Right kidney (tissue), 1 donor: ENCODE measurements around the gene PTGR1.
"Not testable (repeated sequence)": the region's sequence is repeated elsewhere in the genome, so short reads cannot be mapped to it uniquely, and the experiment has no call there.

Experiments
- DNase-seq: peaks from one replicate; pipeline ENCODE4 v3.0.0-alpha.2; 2016

The PTGR1 gene

DNA sequence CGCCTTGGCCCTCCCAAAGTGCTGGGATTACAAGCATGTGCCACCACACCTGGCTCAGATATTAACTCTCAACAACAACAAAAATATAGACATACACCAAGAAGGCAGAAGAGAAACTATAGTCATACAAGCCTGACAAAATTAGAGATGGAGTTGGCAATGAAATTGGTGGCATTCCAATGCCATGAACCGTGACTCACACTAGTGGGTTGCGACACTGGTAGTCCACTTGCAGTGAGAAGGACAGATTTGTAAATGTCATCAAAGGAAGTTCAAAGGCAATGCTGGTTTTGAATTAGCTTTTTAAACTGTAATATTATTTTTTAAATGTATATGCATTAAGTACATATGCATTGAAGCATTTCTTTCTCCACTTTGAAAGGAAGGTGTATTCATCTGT, 23.2 kb upstream of the PTGR1 start:
- DNase-seq: no peak

DNA sequence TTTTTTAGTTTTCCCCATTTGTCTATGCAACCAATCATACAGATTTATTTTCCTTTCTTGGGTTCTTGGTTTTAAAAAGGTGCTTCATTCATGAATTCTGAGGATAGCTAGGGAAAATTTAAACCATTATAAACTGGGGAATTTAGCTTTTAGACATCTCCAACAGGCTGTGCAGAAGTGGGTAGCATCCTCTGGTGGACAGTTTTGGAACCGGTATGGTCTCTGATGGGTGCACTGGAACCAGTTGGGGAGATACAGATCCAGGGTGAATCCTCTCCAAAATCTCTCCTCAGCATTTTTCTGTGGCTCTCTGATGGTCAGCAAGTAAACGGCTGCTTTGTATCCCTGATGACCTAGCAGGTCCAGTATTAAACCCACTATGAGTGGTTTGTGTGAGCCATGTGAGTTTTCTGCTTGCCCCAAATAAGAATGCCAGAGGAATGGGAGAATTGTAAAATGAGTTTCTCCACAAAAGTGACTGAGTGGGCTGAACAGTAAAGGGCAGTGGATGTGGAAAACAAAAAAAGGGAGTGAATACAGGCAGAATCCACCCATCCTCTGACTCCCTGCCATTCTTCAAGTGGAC, 22.5 kb upstream of the PTGR1 start:
- DNase-seq: no peak

DNA sequence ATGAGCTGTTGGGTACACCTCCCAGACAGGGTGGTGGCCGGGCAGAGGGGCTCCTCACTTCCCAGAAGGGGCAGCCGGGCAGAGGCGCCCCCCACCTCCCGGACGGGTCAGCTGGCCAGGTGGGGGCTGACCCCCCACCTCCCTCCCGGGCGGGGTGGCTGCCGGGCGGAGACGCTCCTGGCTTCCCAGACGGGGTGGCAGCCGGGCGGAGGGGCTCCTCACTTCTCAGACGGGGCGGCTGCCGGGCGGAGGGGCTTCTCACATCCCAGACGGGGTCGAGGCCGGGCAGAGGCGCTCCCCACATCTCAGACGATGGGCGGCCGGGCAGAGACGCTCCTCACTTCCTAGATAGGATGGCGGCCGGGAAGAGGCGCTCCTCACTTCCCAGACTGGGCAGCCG, 17.9 kb upstream of the PTGR1 start:
- not testable (repeated sequence) for DNase-seq

DNA sequence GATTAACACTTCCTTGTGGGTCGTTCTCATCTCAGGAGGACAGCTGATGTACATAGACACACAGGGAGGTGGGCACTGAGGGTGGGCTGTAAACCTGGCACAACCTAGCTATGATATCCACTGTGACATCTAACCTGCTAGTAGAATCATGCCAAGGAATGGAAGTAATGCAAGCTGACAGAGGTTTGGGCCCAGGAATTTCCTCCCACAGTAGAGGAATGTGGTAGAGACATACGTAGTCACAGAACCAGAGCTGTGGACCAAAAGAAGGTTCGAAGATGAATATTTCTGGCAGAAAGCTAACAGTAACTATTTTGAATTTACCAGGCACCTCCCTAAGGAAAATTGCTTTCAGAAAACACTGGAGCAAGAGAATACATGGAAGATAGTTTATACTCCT, 16.5 kb upstream of the PTGR1 start:
- no peak for DNase-seq

DNA sequence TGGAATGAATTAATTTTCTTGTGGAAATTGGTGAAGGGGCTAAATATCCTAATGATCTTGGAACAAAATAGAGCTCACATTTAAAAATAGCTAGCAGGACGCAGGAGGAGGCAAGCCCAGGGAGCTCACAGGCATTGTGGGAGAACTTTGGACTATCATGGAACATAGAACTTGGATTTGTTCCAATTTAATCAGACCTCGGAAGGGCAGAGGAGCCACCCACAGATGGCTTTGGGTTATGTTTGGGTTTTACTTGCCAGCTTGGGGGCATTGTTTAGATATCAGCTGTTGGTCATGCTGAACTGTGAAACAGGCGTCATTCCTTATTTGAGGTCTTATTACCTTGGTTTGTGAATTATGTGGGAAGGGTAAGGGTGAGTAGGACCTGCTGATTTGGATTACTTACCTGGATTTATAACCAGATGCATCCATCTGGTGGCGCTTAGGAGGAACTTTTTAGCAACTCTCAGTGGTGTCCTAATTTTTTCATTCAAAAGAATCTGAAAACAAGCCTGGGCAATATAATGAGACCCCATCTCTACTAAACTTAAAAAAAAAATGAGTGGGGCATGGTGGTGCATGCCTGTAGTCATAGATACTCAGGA, 14.1 kb upstream of the PTGR1 start:
- no peak for DNase-seq

DNA sequence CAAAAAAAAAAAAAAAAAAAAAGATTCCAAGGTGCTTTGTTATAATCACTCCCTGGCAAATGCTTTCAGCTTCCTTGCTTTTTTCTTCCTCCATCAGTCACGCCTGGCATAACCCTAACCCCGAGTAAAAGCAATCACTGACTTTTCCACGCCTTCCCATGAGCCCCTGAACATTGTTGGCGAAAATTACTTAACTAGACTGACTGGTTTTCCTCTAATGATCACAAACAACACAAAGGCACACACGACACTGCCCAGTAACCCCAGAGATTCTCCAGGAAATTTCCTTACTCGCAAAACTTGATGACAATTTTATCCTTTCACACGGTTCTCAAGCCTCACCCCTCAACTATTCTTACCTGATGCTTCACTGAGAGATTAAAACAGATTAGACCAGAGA, 11.4 kb upstream of the PTGR1 start:
- DNase-seq: no peak

DNA sequence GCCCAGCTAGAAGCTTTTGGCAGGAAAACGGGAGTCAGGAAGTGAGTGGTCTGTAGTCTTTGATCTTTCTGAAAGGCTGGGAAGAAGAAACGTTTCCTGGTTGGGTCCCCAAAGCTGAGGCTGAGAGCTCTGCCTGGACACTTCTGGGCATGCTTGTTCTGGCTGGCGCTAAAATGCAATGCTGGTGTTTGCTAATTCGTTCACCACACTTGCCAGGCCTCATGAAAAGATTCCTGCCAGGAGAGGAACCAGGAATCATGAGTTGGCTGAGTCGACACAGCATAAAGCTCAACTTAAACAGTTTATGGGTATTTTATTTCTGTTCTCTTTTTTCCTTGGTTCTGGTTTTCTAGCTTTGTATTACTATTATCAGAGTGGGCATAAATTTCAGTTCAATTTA, 10.7 kb upstream of the PTGR1 start:
- no peak for DNase-seq

DNA sequence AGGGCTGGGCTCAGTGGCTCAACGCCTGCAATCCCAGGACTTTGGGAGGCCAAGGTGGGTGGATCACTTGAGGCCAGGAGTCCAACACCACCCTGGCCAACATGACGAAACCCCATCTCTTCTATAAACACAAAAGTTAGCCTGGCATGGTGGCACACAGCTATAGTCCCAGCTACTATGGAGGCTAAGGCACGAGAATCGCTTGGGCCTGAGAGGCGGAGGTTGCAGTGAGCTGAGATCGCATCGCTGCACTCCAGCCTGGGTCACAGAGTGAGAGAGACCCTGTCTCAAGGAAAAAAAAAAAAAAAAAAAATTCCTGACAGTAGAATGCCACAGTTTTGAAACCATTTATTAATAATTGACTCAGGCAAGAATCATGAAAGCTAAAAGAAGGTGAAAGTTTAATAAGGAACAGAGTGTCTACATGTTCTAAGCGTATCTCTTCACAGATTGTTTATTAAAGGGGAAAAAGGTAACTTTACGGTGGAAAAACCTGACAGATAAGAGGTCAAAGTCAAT, 5.7 kb upstream of the PTGR1 start:
- DNase-seq: no peak

DNA sequence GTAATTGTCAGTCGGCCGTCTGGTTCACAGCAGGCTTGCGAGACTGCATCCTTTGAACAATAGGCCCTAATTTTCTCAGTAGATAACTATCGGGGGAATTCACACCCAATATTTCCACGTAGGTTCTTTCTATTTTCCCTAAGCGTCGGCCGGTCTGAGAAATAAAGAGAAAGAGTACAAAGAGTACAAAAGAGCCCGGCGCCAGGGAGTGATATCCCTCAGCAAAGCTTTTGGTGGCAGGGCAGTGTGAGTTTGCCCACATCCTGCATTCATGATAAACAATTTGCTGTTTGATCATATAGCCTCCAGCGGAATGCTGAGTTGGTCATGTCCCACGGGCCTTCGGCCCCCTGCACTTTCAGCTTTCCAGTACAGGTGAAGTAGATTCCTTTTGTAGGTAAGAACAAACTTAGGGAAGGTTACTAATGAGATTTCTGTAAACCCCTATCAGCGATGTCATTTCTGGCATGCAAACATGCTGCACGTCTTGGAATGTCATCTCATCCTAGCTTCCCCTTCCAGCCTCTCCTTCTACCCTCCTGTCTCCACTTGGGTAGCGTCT, 4.7 kb upstream of the PTGR1 start:
- no peak for DNase-seq

DNA sequence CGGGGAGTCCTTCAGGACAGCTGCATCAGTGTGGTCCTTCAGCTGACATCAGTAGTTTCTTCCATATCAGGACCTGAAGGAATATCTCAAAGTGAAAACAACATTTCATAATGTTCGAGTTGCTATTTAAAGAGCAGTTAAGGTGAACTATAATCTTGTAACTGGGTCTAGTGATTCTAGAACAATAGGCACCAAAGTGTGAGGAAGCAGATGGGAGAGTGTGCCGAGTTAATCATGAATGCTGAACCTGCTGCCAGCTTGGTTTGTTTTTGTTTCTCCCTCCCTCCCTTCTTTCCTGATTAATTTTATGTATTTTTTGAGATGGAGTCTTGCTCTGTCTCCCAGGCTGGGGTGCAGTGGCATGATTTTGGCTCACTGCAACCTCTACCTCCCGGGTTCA, 3.6 kb upstream of the PTGR1 start:
- DNase-seq: no peak

DNA sequence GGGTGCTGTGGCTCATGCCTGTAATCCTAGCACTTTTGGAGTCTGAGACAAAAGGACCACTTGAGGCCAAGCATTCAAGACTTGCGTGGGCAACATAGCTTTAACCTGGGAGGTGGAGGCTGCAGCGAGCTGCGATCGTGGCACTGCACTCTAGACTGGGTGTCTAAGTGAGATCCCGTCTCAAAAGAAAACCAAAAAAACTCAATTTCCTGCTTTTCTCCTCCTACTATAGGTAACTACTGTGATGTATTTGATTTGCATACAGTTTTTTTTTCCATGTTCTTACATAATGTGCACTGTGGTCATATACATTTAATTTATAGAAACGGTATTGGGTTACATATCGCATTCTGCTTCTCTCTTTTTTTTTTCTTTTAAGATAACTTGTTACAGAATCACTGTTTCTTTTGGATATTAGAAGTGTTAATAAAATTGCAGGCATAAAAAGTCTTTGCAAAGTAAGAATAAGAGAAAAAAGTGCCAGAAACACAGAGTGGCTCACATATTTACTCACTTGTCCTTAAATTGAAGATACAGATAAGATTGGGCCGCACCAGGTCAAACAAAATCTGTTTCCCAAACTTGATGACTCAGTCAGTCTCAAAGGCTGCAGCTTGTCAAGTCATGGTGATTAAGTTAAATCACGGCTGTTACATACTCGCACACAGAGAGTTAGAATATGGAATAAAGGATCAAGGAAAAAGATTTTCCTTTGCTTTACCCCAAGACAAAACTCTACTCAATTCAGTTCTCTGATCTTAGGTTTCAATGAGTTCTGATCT, 2.0 kb upstream of the PTGR1 start:
- no peak for DNase-seq

DNA sequence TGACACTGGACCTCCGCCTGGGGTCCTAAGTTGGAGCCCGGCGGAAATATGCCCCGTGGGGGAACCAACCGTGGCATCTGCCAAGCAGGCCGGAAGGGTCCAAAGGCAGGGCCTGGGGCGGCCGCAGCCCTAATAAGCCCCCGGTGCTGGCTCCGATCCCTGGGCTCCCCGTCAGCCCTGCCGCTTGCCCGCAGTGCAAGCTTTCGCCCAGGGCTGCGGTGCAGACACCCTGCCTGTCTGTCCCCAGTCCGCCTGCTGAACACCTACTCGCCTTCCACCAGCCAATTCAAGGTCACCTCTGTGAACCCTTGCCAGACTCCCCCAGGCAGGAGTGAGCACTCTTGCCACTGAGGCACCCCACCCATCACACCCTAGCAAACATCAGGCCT, 502 bp upstream of the PTGR1 start:
- DNase-seq: no peak

DNA sequence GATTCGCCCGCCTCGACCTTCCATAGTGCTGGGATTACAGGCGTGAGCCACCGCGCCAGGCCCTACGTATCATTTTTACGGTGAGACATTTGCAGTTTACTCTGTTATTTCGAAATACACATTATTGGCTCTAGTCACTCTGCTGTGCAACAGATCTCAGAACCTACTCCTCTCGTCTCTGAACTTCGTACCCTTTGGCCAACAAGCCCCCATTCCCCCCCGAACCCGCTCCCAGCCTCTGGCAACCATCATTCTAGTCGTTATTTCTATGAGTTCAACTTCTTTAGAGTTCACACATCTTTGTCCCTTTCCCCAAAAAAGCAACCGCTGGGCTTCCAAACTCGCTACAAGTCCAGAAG, 735 bp downstream of the PTGR1 start:
- peak; percentile 79 for DNase-seq

DNA sequence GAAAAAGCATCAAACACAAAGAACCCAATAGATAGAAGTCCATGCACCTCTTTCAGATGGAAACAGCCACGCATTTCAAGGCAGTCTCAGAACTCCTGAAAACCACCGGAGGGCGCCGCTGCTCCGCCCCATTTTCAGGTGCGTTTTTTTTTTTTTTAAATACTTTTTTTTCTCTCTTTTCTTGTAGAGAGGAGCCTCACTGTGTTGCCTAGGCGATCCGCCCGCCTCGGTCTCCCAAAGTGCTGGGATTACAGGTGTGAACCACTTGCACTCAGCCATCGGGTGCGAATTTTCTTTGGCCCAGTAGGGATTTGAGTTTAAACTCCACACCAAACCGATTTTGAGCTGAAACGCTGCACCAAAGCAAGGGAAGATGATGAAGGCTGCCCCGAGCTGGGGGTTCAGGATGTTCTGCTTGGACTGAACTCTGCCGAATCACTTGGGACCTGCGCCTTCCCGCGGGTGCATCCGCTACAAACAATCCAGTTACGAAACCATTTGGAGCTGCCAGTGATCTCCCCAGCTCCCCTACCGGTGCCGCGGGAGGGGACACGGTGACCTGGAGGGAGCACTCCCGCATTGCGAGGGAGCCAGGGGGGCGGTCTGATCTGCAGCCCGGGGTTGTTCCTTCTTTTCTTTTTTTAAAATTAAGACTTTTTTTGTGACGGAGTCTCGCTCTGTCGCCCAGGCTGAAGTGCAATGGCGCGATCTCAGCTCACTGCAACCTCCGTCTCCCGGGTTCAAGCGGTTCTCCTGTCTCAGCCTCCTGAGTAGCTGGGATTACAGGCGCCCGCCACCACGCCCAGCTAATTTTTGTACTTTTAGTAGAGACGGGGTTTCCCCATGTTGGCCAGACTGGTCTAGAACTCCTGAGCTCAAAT, 1.4 kb downstream of the PTGR1 start:
- peak; percentile 78 for DNase-seq

DNA sequence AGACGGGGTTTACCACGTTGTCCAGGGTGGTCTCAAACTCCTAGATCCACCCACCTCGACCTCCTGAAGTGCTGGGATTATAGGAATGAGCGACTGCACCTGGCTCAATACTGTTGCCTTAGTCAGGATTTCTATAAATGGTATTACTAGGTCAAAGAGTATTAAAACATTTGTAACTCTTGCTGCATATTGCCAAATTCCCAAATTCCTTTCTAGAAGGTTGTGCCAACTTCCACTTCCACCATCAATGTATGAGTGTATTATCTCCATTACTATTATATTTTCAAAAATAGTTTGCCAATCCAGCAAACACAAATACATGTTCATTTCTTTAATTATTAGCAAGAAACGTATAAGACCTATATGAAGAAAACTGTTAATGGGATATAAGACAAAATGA, 10.6 kb downstream of the PTGR1 start:
- no peak for DNase-seq

DNA sequence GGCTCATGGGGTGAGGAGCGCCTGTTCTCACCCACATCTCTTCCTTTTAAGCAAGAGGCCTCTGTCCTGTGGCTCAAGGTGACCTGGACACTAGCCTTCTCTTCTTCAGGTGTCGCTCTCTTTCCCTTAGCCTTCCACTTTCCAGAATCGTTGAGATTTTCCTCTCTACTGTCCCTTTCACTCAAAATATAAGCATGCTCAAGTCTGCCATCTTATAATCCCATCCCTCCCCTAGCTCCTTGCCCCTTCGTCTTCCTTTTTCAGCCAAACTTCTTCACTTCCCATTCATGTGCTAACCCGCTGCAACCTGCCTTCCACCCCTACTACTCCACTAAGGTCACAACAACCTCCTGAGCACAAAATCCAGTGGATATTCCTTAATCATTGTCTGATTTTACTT, 13.1 kb downstream of the PTGR1 start:
- no peak for DNase-seq

DNA sequence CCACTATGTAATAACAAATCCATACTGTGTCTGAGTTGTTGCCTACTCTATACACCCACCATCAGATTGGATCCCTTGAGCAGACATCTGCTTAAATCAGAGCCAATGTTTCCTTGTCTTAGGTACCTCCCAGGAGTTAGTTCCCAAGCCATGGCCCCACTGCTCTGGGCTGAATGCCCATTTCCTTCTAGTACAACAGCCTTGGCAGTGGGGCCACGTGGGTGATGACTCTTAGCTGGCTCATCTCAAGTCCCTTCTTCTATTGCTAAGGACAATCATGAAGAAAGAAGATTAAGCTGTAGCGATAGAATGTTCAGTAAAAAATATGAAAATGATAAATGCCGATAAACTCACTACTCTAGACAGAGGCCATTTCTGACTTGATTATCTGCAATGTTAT, 16.6 kb downstream of the PTGR1 start:
- DNase-seq: no peak

DNA sequence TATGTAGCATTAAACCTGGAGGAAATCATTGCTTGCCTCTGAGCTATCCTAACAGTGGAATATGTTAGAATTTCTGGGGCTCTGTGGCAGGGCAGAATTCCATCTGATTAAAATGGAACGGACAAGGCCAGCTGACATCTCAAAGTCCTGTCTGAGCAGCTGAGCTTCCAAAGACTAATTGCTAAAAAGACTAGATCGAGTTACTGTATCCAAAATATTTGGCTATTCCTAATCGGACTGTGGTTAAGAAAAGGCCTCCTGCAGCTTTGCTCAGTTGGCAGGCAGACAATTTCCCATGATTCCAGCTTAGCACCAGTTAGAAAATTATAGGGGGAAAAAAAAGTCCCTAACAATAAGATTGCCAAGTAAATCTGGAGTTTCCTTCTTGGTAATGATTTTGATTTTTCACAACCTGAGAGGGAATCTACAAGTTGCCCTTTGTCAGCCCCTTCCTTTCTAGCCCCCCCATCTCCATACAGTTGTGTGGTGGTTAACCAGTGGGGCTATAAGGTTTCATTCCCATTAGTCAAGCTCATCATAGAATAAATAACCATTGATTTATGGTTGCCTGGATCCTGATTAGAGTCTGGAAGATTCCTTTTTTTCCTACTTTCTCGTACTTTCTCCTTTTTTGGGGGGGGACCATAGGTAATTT, 26.4 kb downstream of the PTGR1 start:
- no peak for DNase-seq

DNA sequence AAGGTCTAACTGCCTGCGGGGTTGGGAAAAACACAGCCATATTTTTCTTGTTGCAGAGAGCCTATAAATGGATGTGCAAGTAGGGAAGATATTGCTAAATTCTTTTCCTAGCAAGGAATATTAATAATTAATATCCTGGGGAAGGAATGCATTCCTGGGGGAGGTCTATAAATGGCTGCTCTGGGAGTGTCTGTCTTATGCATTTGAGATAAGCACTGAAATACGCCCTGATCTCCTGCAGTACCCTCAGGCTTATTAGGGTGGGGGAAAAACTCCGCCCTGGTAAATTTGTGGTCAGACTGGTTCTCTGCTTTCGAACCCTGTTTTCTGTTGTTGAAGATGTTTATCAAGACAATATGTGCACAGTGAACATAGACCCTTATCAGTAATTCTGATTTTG, 31.3 kb downstream of the PTGR1 start:
- not testable (repeated sequence) for DNase-seq

DNA sequence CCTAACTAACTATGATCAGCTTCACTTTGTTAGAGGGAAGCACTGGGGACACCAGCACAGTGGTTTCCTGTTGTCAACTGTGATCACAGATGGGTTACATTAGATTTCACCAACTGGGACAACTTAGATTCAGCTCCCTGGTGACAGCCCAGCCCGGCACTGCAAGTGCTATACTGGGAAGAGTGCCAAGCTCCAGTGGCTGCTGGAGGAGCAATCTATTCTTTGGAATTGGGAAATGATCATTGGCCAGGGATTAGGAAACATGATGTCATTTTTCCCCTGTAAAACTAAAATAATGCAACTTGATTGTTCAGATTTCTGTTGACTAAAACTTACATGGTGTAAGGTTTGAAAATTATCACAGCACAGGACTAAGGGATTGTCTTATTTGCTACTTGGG, 33.2 kb downstream of the PTGR1 start:
- no peak for DNase-seq

DNA sequence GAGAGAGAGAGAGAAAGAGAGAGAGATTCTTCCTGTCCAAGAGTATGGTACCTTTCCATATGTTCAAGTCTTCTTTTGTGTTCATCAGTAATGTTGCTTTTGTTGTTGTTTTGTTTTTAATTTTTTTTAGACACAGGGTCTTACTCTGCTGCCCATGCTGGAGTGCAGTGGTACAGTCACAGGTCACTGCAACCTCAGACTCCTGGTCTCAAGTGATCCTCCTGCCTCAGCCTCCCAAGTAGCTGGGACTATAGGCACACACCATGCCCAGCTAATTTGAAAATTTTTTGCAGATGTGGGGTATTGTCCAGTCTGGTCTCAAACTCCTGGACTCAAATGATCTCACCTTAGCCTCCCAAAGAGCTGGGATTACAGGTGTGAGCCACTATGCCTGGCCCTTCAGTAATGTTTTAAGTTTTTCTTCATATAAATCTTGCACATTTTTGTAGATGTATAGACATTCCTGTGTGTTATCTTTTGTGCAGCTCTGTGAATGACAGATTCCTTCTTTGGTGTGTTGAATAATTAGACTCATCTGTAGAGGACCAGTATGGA, 38.2 kb downstream of the PTGR1 start:
- DNase-seq: no peak
